ENCODE results near the gene GBF1.

The GBF1 gene

DNA sequence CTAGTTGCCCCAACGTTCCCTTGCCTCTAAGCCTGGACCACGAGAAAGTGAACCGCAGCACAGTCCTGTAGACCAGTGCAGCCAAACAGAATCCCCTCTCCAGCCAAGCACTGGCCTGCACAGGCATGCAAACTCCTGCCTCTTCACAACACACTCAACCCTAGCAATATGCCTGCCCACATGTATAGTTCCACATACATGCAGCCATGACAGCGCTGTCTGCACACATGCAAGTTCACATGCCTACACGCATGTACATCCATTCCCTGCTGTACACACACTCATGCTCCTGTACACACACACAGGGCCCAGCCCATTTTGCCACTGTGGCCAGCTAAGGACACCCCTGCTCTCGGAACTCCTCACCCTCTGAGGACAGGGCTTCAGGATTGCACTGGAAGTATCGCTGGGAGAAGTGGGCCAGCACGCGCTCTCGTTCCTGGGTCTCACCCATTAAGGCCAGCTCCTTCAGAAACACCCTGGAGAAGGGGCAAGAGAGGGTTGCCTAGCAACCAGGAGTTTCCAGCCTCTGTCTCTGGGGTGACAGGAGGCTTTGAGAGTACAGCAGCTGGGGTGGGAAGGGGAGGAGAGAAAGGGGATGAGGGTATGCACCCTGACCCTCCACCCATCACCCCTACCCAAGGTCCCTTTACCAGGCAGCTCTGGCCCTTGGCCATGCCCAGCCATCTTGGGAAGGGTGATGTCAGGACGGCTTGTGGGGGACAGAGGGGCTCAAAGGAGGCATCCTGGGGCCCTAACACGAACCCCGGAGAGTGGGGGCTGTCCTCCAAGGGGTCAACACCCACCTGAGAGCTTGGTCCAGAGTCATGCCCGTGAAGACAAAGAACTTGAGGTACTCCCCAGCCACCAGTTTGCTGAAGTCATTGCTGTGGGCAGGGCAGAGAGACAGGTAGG is 166.3 kb downstream of the GBF1 start:
- H3K4me2 ChIP-seq (ENCODE audit: insufficient read depth, low read length, poor library complexity, severe bottlenecking), result no peak overlapping the region
- peak overlapping the region; percentile 41 for H4K91ac ChIP-seq (ENCODE audit: low read depth, low read length, poor library complexity)
- H3K79me1 ChIP-seq (ENCODE audit: low read depth, low read length), result no peaks in the 10 kb centered on the region
- peak overlapping the region; percentile 78 for H2BK15ac ChIP-seq (ENCODE audit: low read length)
- no peak for DNase-seq (ENCODE audit: low spot score)
- peaks cover 0 to 17% of the 10 kb centered on the region in 2 donors for H3K36me3 ChIP-seq (replicated peaks in 1 of 2; ENCODE audit: control insufficient read depth in 2 of 2, insufficient read depth in 2 of 2, low read length in 2 of 2)
- H2AK5ac ChIP-seq (ENCODE audit: low read depth, low read length), result peak overlapping the region; percentile 77
- peak overlapping the region in 1 of 2 donors; percentile 37 for H3K4me3 ChIP-seq (ENCODE audit: low read length in 2 of 2)
- no peak overlapping the region for H2BK120ac ChIP-seq (ENCODE audit: low read depth, low read length)
- H3K14ac ChIP-seq (ENCODE audit: low read length), result peak overlapping the region; percentile 64
- H3K4ac ChIP-seq (ENCODE audit: low read length), result peak overlapping the region; percentile 54
- no peak overlapping the region for H4K8ac ChIP-seq (ENCODE audit: low read depth, low read length)
- peaks cover 0 to 44% (median 22%) of the 10 kb centered on the region in 3 experiments for H3K27me3 ChIP-seq (ENCODE audit: control insufficient read depth in 3 of 3, insufficient read depth in 3 of 3, low read depth in 1 of 3, low read length in 3 of 3)
- H3K27ac ChIP-seq (replicated peaks; ENCODE audit: low read length), result no peak overlapping the region
- peak overlapping the region; percentile 60 for H3K9ac ChIP-seq (ENCODE audit: low read depth, low read length, poor library complexity)
- peak overlapping the region; percentile 78 for H2BK12ac ChIP-seq (ENCODE audit: low read length)
- peaks cover 45 to 66% of the 10 kb centered on the region in 2 donors for H3K4me1 ChIP-seq (ENCODE audit: control insufficient read depth in 2 of 2, insufficient read depth in 1 of 2, low read depth in 1 of 2, low read length in 2 of 2)
- peaks cover 0 to 9% of the 10 kb centered on the region in 2 donors for H3K9me3 ChIP-seq (replicated peaks in 1 of 2; ENCODE audit: control insufficient read depth in 2 of 2, insufficient read depth in 1 of 2, low read depth in 1 of 2, low read length in 2 of 2)
- no peak overlapping the region for H2AFZ ChIP-seq (ENCODE audit: low read length)
- WGBS, 2 donors (ENCODE audit: extremely low coverage in 2 of 2, insufficient read length in 2 of 2, insufficient replicate concordance in 1 of 2), result no CpG with 5 or more reads among the region's 14 CpGs
- peak overlapping the region; percentile 82 for H3K23ac ChIP-seq (ENCODE audit: low read depth, low read length, poor library complexity)
- peak overlapping the region; percentile 77 for H3K18ac ChIP-seq (ENCODE audit: low read length)
- peak overlapping the region; percentile 58 for H2BK5ac ChIP-seq (ENCODE audit: low read length)

- Histone ChIP-seq H4K91ac (ENCODE audit: low read depth, low read length, poor library complexity) (no peak overlapping the region), H3K4ac (ENCODE audit: low read length) (no peak overlapping the region), H3K79me1 (ENCODE audit: low read depth, low read length) (no peaks in the 10 kb centered on the region), H3K9ac (ENCODE audit: low read depth, low read length, poor library complexity) (no peak overlapping the region), H3K36me3 (replicated peaks in 1 of 2; ENCODE audit: control insufficient read depth in 2 of 2, insufficient read depth in 2 of 2, low read length in 2 of 2) (peaks cover 0 to 17% of the 10 kb centered on the region in 2 donors), H3K4me1 (ENCODE audit: control insufficient read depth in 2 of 2, insufficient read depth in 1 of 2, low read depth in 1 of 2, low read length in 2 of 2) (peaks cover 45 to 66% of the 10 kb centered on the region in 2 donors), H3K14ac (ENCODE audit: low read length) (no peak overlapping the region), H3K4me2 (ENCODE audit: insufficient read depth, low read length, poor library complexity, severe bottlenecking) (no peak overlapping the region), H4K8ac (ENCODE audit: low read depth, low read length) (no peak overlapping the region), H2BK12ac (ENCODE audit: low read length) (peak overlapping the region; percentile 0), H2BK15ac (ENCODE audit: low read length) (peak overlapping the region; percentile 96), H3K27ac (replicated peaks; ENCODE audit: low read length) (no peak overlapping the region), H3K9me3 (replicated peaks in 1 of 2; ENCODE audit: control insufficient read depth in 2 of 2, insufficient read depth in 1 of 2, low read depth in 1 of 2, low read length in 2 of 2) (peaks cover 0 to 9% of the 10 kb centered on the region in 2 donors), H2AK5ac (ENCODE audit: low read depth, low read length) (peak overlapping the region; percentile 76), H3K18ac (ENCODE audit: low read length) (peak overlapping the region; percentile 57), H2BK120ac (ENCODE audit: low read depth, low read length) (peak overlapping the region; percentile 97), H2AFZ (ENCODE audit: low read length) (no peak overlapping the region), H2BK5ac (ENCODE audit: low read length) (peak overlapping the region; percentile 1), H3K4me3 (ENCODE audit: low read length in 2 of 2) (peak overlapping the region in 1 of 2 donors; percentile 7), H3K23ac (ENCODE audit: low read depth, low read length, poor library complexity) (peak overlapping the region; percentile 20), H3K27me3 (ENCODE audit: control insufficient read depth in 3 of 3, insufficient read depth in 3 of 3, low read depth in 1 of 3, low read length in 3 of 3) (peaks cover 0 to 42% (median 22%) of the 10 kb centered on the region in 3 experiments)
- DNase-seq (ENCODE audit: low spot score), result no peak
- no CpG with 5 or more reads among the region's 10 CpGs for WGBS, 2 donors (ENCODE audit: extremely low coverage in 2 of 2, insufficient read length in 2 of 2, insufficient replicate concordance in 1 of 2)
Measured at GRCh38 chr10:102412293-102412692, 167.0 kb downstream of the GBF1 start.

GRCh38 chr10:102413053-102413705 is 167.8 kb downstream of the GBF1 start:
- Histone ChIP-seq H3K9ac (ENCODE audit: low read depth, low read length, poor library complexity) (no peak overlapping the region), H3K27ac (replicated peaks; ENCODE audit: low read length) (no peak overlapping the region), H3K4me1 (ENCODE audit: control insufficient read depth in 2 of 2, insufficient read depth in 1 of 2, low read depth in 1 of 2, low read length in 2 of 2) (peaks cover 46 to 69% of the 10 kb centered on the region in 2 donors), H3K9me3 (replicated peaks in 1 of 2; ENCODE audit: control insufficient read depth in 2 of 2, insufficient read depth in 1 of 2, low read depth in 1 of 2, low read length in 2 of 2) (peaks cover 0 to 6% of the 10 kb centered on the region in 2 donors), H3K18ac (ENCODE audit: low read length) (no peak overlapping the region), H3K4ac (ENCODE audit: low read length) (no peak overlapping the region), H2AFZ (ENCODE audit: low read length) (no peak overlapping the region), H2BK12ac (ENCODE audit: low read length) (no peak overlapping the region), H2BK120ac (ENCODE audit: low read depth, low read length) (no peak overlapping the region), H3K79me1 (ENCODE audit: low read depth, low read length) (no peaks in the 10 kb centered on the region), H3K27me3 (ENCODE audit: control insufficient read depth in 3 of 3, insufficient read depth in 3 of 3, low read depth in 1 of 3, low read length in 3 of 3) (peaks cover 0 to 36% (median 14%) of the 10 kb centered on the region in 3 experiments), H4K8ac (ENCODE audit: low read depth, low read length) (no peak overlapping the region), H2BK15ac (ENCODE audit: low read length) (no peak overlapping the region), H4K91ac (ENCODE audit: low read depth, low read length, poor library complexity) (no peak overlapping the region), H3K23ac (ENCODE audit: low read depth, low read length, poor library complexity) (no peak overlapping the region), H2BK5ac (ENCODE audit: low read length) (no peak overlapping the region), H3K14ac (ENCODE audit: low read length) (no peak overlapping the region), H3K4me3 (ENCODE audit: low read length in 2 of 2) (no peak overlapping the region), H3K4me2 (ENCODE audit: insufficient read depth, low read length, poor library complexity, severe bottlenecking) (peak overlapping the region; percentile 2), H2AK5ac (ENCODE audit: low read depth, low read length) (peak overlapping the region; percentile 76), H3K36me3 (replicated peaks in 1 of 2; ENCODE audit: control insufficient read depth in 2 of 2, insufficient read depth in 2 of 2, low read length in 2 of 2) (peaks cover 0 to 17% of the 10 kb centered on the region in 2 donors)
- WGBS, 2 donors (ENCODE audit: extremely low coverage in 2 of 2, insufficient read length in 2 of 2, insufficient replicate concordance in 1 of 2), result no CpG with 5 or more reads among the region's 5 CpGs
- DNase-seq (ENCODE audit: low spot score), result no peak
